HG03558 (cell line): ENCODE measurements around the gene SIRPA.
"Not testable (repeated sequence)": the region's sequence is repeated elsewhere in the genome, so short reads cannot be mapped to it uniquely, and the experiment has no call there.

ENCODE experiments used
- ATAC-seq: cut with Tn5 transposase; IDR thresholded peaks from one replicate; pipeline ENCODE4 v1.9.1; 2021; ENCODE audit warnings: moderate number of reproducible peaks; ENCODE audit not compliant: unreplicated experiment; ENCODE audit errors: extremely low read depth

Gene SIRPA

DNA sequence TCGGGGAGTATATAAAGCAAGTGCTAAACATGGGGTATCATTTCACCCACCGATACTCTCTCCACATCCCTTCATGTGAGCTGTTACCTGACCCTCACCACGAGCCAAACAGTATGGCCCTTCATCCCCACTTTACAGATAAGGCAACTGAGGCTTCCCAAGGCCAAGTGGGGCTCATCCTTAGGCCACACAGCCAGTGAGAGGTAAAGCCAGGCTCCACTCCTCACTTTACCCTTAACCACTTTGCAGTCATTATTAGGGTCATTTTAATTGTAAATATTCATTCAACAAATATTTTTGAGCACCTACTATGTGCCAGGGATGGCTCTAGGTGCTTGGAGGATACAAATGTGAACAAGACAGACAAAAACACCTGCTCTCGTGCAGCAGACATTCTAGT, 7.0 kb downstream of the SIRPA start:
- ATAC-seq, result no peak

DNA sequence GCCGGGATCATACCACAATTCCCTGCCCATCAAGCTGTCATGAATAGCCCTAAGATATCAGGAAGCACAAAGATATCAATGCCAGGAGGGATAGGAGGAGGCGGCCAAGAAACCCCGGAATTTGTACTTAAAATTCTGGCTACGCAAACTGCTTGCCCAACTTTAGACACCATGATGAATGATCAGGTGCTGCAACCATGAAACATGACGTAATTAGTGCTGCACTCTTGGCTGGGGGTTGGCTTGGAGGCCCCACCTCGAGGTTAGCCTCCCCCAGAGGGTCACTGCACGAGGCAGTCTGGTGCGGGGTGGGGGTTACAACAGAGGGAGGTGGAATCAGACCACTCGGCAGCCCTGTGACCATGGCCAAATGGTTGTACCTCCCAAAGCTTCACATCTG, 8.9 kb downstream of the SIRPA start:
- ATAC-seq, result no peak

DNA sequence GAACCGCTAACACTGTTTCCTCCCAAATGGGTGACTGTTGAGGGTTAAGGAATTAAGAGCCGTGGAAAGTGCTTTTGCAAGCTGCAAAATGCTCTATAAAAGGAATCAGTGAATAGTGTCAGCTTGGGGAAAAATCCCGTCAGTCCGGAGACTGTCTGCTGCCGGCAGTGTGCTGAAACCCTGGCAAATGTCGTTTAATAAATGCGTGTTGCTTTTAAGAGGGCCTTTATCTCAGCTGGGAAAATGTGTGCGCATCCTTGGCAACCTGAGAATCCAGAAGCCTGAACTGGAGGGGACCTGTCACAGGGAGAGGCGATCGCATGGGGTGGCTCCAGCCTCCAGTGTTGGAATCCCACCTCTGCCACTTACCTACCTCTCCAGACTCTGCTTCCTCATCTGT, 9.8 kb downstream of the SIRPA start:
- no peak for ATAC-seq

DNA sequence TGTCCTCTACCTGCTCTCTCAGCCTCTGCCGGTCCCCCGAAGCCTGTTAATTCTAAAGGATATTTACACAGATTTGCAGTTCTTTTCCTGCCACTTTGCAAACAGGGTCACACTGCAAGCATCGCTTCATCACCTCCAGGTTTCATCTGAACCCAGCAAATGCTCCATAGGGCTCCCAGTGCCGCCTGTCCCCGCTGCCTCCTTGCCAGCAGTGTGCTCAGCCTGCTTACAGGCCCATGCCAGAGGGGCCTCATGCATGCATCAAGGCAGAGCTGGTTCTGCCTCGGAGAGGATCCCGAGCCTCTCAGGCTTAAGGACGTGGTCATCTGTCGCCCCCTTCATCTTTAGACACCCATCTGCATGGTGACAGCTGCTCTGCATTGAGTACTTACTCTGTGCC, 10.5 kb downstream of the SIRPA start:
- ATAC-seq, result no peak

GRCh38 chr20:1906361-1907051, 11.3 kb downstream of the SIRPA start:
- no peak for ATAC-seq

DNA sequence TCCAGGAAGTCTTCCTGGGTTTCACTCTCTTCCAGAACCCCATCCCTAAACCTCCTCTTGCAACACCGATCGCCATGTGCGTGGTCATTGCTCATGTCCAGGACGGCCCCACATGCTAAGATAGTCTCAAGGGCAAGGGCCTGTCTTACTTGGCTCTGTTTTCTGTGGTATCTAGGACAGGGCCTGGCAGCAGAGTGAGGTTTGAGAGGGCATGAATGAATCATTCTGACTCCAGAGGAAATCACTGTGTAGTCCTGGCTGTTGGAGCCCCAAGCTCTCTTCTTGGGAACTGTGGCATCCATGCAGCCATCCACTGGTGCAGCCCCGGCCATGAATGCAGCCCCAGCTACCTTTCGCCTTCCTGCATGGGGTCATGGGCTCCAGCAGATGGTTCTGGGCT, 12.4 kb downstream of the SIRPA start:
- no peak for ATAC-seq

DNA sequence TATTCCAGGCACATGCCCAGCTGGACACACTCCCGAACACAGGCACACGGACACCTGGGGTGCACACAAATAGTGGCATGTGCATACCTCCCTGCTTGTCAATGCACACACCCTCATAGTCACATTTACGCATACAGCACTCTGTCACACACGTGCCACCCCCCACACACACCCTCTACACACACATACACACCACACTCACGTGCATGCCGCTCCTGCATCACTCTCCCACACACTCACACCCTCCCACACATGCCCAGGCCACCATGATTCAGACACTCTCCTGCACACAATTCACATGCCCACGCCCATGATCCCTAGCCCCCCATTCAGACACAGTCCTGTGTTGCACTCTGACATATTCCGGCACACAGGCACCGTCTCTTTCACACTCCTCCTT, 13.0 kb downstream of the SIRPA start:
- no peak for ATAC-seq

GRCh38 chr20:1909097-1909496, 13.9 kb downstream of the SIRPA start:
- ATAC-seq, result no peak

GRCh38 chr20:1911536-1911935, 16.3 kb downstream of the SIRPA start:
- no peak for ATAC-seq

GRCh38 chr20:1912053-1912452, 16.8 kb downstream of the SIRPA start:
- no peak for ATAC-seq

DNA sequence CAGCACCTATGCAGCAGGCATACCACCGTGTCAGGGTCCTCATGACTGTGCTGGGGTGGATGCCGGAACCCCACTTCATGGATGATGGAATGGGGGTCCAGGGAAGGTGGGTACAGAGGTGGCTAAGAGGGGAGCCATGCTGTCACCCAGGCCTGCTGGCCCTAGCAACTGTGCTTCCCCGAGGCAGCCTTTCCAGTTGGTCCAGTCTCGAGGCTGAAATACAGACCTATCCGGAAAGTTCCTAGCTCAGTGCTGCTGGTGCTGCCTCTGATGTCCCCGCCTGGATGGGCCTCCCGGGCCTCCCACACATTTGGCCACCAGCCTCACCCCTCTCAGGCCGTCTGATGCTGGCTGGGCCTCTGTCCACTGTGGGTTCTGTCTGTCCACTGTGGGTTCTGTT, 17.4 kb downstream of the SIRPA start:
- no peak for ATAC-seq

DNA sequence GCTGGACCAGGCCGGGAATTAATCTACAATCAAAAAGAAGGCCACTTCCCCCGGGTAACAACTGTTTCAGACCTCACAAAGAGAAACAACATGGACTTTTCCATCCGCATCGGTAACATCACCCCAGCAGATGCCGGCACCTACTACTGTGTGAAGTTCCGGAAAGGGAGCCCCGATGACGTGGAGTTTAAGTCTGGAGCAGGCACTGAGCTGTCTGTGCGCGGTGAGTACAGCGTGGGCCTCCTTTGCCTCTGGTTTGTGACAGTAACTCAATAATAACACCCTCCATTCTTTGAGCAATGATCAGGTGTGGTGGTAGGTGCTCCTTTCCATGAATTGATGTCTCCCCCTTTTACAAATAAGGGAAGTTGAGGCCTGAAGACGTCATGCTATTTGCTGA, 20.0 kb downstream of the SIRPA start:
- not testable (repeated sequence) for ATAC-seq

DNA sequence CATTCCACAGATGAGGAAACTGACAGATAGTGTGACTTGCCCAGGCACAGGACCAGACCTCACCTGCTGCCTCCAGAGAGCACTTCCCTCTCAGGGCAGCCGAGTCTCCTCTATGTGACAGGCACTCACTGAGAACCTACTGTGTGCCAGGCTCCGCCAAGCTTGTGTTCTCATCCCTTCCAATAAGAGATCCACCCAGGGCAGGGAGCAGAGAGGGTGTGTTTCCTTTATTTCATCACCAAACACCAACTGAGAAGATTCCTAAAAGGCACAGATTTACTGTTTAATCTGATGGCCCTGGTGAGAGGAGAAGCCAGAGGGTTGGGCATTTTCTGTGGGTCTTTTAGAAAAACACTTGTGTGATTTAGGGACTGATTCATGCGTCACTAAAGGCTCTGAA, 20.5 kb downstream of the SIRPA start:
- ATAC-seq, result no peak

DNA sequence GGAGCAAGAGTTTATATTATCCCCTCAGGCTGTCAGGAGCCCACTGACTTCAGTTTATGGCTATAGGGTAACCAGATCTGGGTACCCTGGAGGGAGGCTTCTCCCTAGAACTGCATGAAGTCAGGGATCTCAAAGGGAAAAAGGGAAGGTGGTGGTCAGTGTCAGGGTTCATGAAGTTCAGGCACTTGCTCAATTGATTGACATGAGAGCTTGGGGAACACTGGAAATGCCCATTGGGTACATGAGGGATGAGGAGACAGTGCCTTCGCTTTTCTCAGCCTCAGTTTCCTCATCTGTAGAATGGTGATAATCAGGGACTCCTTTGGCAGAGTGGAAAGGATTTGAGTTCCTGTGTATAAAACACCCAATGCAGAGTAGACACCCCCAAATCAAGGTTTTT, 22.6 kb downstream of the SIRPA start:
- no peak for ATAC-seq

GRCh38 chr20:1918491-1919165, 23.4 kb downstream of the SIRPA start:
- ATAC-seq, result no peak

- ATAC-seq, result no peak
Measured at GRCh38 chr20:1920252-1920651, 25.0 kb downstream of the SIRPA start.

GRCh38 chr20:1920826-1921225, 25.6 kb downstream of the SIRPA start:
- ATAC-seq, result no peak

GRCh38 chr20:1921985-1922384, 26.8 kb downstream of the SIRPA start:
- ATAC-seq, result not testable (repeated sequence)

DNA sequence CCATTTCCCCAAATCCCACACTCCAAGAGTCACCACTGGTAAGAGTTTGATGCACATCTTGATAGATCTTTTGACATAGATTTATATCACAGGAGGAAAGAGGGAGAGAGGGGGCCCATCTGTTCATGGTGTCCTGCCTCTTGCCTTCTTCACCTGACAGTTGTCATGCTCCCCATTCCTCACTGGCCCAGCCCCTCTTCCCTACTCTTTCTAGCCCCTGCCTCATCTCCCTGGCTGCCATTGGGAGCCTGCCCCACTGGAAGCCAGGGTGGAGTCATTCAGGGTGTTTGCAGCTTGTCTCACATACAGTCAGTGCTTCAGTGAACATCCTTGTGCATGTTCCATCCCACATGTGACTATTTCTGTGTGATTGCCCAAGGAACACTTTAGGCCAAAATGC, 27.6 kb downstream of the SIRPA start:
- no peak for ATAC-seq

DNA sequence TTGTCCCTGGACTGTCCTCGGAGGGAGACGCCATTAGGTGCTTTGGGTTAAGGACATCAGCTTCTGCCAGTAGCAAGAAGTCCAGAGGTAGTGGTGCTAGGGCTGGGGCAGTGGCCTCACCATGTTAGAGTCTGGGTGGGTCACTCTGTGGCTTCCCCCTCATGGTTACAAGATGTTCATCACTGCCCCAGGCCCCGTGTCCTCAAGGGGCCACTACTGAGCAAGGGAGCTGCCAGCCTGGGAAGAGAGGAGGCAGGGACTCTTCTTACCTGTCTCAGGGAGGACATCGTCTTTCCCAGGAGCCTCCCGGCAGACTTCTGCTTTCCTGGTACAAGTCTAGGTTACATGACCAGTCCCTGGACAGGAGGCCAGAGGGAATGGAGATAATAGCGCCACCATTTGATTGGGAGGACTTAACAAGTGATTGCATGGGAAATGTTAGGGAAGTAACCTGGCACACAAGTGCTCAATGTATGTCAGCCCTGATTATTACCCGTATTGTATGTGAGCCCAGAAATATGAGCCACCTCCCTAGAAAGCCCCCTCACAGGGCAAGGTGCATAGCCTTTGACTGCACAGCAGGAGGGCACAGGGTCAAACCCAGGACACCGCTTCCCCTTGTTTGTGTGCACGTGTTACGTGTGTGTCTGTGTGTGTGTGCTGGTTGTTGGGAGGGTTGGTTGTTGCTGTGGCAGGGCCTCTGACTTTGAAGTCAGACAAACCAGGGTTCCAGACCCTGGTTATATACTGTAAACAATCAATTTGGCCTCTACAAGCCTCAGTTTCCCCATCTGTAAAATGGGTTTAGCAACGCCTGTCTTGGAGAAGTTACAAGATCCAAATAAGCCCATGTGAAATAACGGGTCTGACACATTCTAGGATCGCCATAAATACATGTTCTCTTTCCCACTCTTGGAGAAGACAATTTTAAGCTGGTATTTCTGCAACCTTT, 30.0 kb downstream of the SIRPA start:
- ATAC-seq, result no peak

- no peak for ATAC-seq
Measured at GRCh38 chr20:1926237-1926636, 31.0 kb downstream of the SIRPA start.
